GM12865 (cell line): Measurements from ENCODE around the gene FXYD6.

Experiments used
- DNase-seq: peaks from one replicate; pipeline ENCODE4 v3.0.0; 2010; ENCODE audit warnings: low read depth
- H3K4me3 ChIP-seq: 2 replicates; pipeline ENCODE4 v1.5.1; 2011; ENCODE audit warnings: mild to moderate bottlenecking, low read depth, low read length, control low read depth
- CTCF ChIP-seq: IDR thresholded peaks from 2 replicates; pipeline ENCODE4 v1.5.1; 2011; ENCODE audit warnings: low read length, control low read depth, low read depth, inconsistent platforms; ENCODE audit not compliant: insufficient read depth; ENCODE audit errors: missing control alignments

The FXYD6 gene

GRCh38 chr11:117914991-117915618 is 38.6 kb upstream of the FXYD6 start:
- no peak overlapping the region for H3K4me3 ChIP-seq
- DNase-seq: no peak
- no peak for TF ChIP-seq CTCF

- DNase-seq: no peak
- no peak for TF ChIP-seq CTCF
- no peak overlapping the region for H3K4me3 ChIP-seq
Observed at GRCh38 chr11:117914398-117914761, 37.9 kb upstream of the FXYD6 start.

- TF ChIP-seq CTCF: no peak
- DNase-seq: no peak
- H3K4me3 ChIP-seq: no peak overlapping the region
Observed at GRCh38 chr11:117913736-117914397, 37.4 kb upstream of the FXYD6 start.

- no peak for TF ChIP-seq CTCF
- DNase-seq: no peak
- H3K4me3 ChIP-seq: no peak overlapping the region
Observed at GRCh38 chr11:117912497-117912896, 36.0 kb upstream of the FXYD6 start.

- no peak for DNase-seq
Observed at GRCh38 chr11:117911694-117912093, 35.2 kb upstream of the FXYD6 start.

GRCh38 chr11:117910941-117911655 is 34.6 kb upstream of the FXYD6 start:
- no peak for DNase-seq
- H3K4me3 ChIP-seq: no peak overlapping the region
- TF ChIP-seq CTCF: no peak

More at GRCh38 chr11:117911694-117912093, 35.2 kb upstream of the FXYD6 start:
- H3K4me3 ChIP-seq: no peak overlapping the region
- TF ChIP-seq CTCF: no peak
